ENCODE results near the gene CMTM2.

Gene CMTM2

GRCh38 chr16:66637806-66638205 is 58.5 kb downstream of the CMTM2 start:
- no peak for DNase-seq
